Neural cell (in vitro differentiated cells): ENCODE data around the gene ZNF618.

Source experiments
- CTCF ChIP-seq: fragments of 450-650 bp; IDR thresholded peaks from 2 replicates; pipeline ENCODE4 v1.5.1; 2014; ENCODE audit warnings: antibody characterized with exemption, mild to moderate bottlenecking, moderate library complexity; ENCODE audit not compliant: poor library complexity, severe bottlenecking
- EP300 ChIP-seq: fragments of 450-650 bp; conservative IDR thresholded peaks from 2 replicates; pipeline ENCODE4 v1.6.1; 2014; ENCODE audit warnings: antibody characterized with exemption, mild to moderate bottlenecking, moderate library complexity; ENCODE audit not compliant: poor library complexity, severe bottlenecking
- EZH2 ChIP-seq: fragments of 200-600, 300-800 bp; shearing (Covaris generic), sonication (generic); IDR thresholded peaks from 2 replicates; pipeline ENCODE4 v1.6.1; 2014; ENCODE audit warnings: antibody characterized with exemption, low read length, borderline replicate concordance, mild to moderate bottlenecking; ENCODE audit not compliant: insufficient read depth, poor library complexity, severe bottlenecking
- MXI1 ChIP-seq: fragments of 450-650 bp; conservative IDR thresholded peaks from 2 replicates; pipeline ENCODE4 v1.6.1; 2014; ENCODE audit warnings: antibody characterized with exemption, mild to moderate bottlenecking; ENCODE audit not compliant: poor library complexity, severe bottlenecking
- POLR2AphosphoS5 ChIP-seq: IDR thresholded peaks from 2 replicates; pipeline ENCODE4 v1.6.1; 2012
- RAD21 ChIP-seq: fragments of 450-650 bp; conservative IDR thresholded peaks from 2 replicates; pipeline ENCODE4 v1.6.1; 2014; ENCODE audit warnings: antibody characterized with exemption, mild to moderate bottlenecking, moderate library complexity
- SMC3 ChIP-seq: fragments of 450-650 bp; conservative IDR thresholded peaks from 2 replicates; pipeline ENCODE4 v1.6.1; 2014; ENCODE audit warnings: antibody characterized with exemption, mild to moderate bottlenecking, moderate library complexity; ENCODE audit not compliant: poor library complexity
- TAF1 ChIP-seq: IDR thresholded peaks from 2 replicates; pipeline ENCODE4 v1.6.1; 2012; ENCODE audit warnings: low read depth

GRCh38 chr9:114048533-114049415 lies 172.7 kb downstream of the ZNF618 start:
- TF ChIP-seq RAD21, result no peak
- TF ChIP-seq CTCF, result no peak
- TF ChIP-seq SMC3, result no peak
- TF ChIP-seq POLR2AphosphoS5, result no peak
- no peak for TF ChIP-seq EP300
- no peak for TF ChIP-seq EZH2
- TF ChIP-seq TAF1, result no peak
- TF ChIP-seq MXI1, result no peak
